WTC11 (cell line): ENCODE data around the gene SUSD4. TPM values are rescaled to one million over a fixed set of nuclear protein-coding genes. Genes with fewer than 3 reads are reported as not detected.

Experiments used
- ATAC-seq: fragments of 200-7000 bp; cut with Tn5 transposase; 2 replicates; pipeline ENCODE4 v1.10.0; 2021; ENCODE audit warnings: mild to moderate bottlenecking, moderate library complexity
- CTCF ChIA-PET: fragments of 300-600 bp; sonication (Branson Sonifier 250); formaldehyde crosslinking; loops from one replicate; lab custom pipeline; 2021; ENCODE audit warnings: antibody characterized with exemption; lab: Charles Lee
- POLR2A ChIA-PET: fragments of 350-600 bp; sonication (Branson Sonifier 250); formaldehyde crosslinking; loops from one replicate; lab custom pipeline; 2021; ENCODE audit warnings: antibody characterized with exemption; lab: Charles Lee
- DNase-seq: peaks from one replicate; pipeline ENCODE4 v3.0.0; 2021; ENCODE audit warnings: low spot score
- H3K27ac Mint-ChIP-seq: 2 replicates; pipeline ENCODE4 v1.8.0; 2021; ENCODE audit warnings: mixed read lengths
- H3K27me3 Mint-ChIP-seq: 2 replicates; pipeline ENCODE4 v1.8.0; 2021; ENCODE audit warnings: low read depth, mild to moderate bottlenecking, moderate library complexity, mixed read lengths
- H3K36me3 Mint-ChIP-seq: 2 replicates; pipeline ENCODE4 v1.8.0; 2021; ENCODE audit warnings: mixed read lengths
- H3K4me1 Mint-ChIP-seq: 2 replicates; pipeline ENCODE4 v1.8.0; 2022; ENCODE audit warnings: mixed read lengths
- H3K4me3 Mint-ChIP-seq: 2 replicates; pipeline ENCODE4 v1.8.0; 2021; ENCODE audit warnings: mild to moderate bottlenecking, moderate library complexity, mixed read lengths
- H3K9me3 Mint-ChIP-seq: 2 replicates; pipeline ENCODE4 v1.8.0; 2021; ENCODE audit warnings: mixed read lengths
- ATF1 ChIP-seq: sonication (generic); formaldehyde crosslinking; IDR thresholded peaks from 2 replicates; pipeline ENCODE4 v1.8.1; 2023; ENCODE audit warnings: mild to moderate bottlenecking, moderate library complexity, missing genetic modification reagents
- CBFB ChIP-seq: sonication (generic); formaldehyde crosslinking; IDR thresholded peaks from 2 replicates; pipeline ENCODE4 v1.8.1; 2022; ENCODE audit warnings: mild to moderate bottlenecking, low read depth, missing genetic modification reagents
- JAZF1 ChIP-seq: fragments of 250-450 bp; sonication (Bioruptor Pico); IDR thresholded peaks from 2 replicates; pipeline ENCODE4 v1.9.0; 2021; ENCODE audit warnings: moderate library complexity, mild to moderate bottlenecking, inconsistent platforms
- MXD4 ChIP-seq: fragments of 250-450 bp; sonication (Bioruptor Pico); IDR thresholded peaks from 2 replicates; pipeline ENCODE4 v1.8.0; 2021; ENCODE audit warnings: mild to moderate bottlenecking, moderate library complexity, borderline replicate concordance
- NFATC4 ChIP-seq: fragments of 250-450 bp; sonication (Bioruptor Pico); IDR thresholded peaks from 2 replicates; pipeline ENCODE4 v1.9.0; 2021; ENCODE audit warnings: mild to moderate bottlenecking
- NR1H2 ChIP-seq: sonication (generic); formaldehyde crosslinking; IDR thresholded peaks from 2 replicates; pipeline ENCODE4 v1.9.0; 2021; ENCODE audit warnings: mild to moderate bottlenecking, moderate library complexity, missing genetic modification reagents
- RORB ChIP-seq: fragments of 250-450 bp; sonication (Bioruptor Pico); IDR thresholded peaks from 2 replicates; pipeline ENCODE4 v1.9.0; 2021; ENCODE audit warnings: mild to moderate bottlenecking
- SP1 ChIP-seq: sonication (generic); formaldehyde crosslinking; conservative IDR thresholded peaks from 2 replicates; pipeline ENCODE4 v1.8.1; 2022; ENCODE audit warnings: missing genetic modification reagents
- ZNF219 ChIP-seq: sonication (generic); formaldehyde crosslinking; IDR thresholded peaks from 2 replicates; pipeline ENCODE4 v1.8.0; 2023; ENCODE audit warnings: missing genetic modification reagents, mild to moderate bottlenecking, borderline replicate concordance
- ZNF263 ChIP-seq: sonication (generic); formaldehyde crosslinking; IDR thresholded peaks from 2 replicates; pipeline ENCODE4 v1.8.1; 2022; ENCODE audit warnings: low read depth, mild to moderate bottlenecking, moderate library complexity, missing genetic modification reagents
- total RNA-seq: library from RNA; stranded (reverse); gene quantifications from 3 replicates; pipeline ENCODE4 v1.2.3, GENCODE V29; 2021
- TF ChIP-seq, protein P1 (sequence below): sonication (generic); formaldehyde crosslinking; IDR thresholded peaks from 2 replicates; pipeline ENCODE4 v1.8.1; 2023; ENCODE audit warnings: mild to moderate bottlenecking, missing genetic modification reagents, moderate library complexity
- TF ChIP-seq, protein P2 (sequence below): fragments of 250-450 bp; sonication (Bioruptor Pico); IDR thresholded peaks from 2 replicates; pipeline ENCODE4 v1.9.0; 2021; ENCODE audit warnings: mild to moderate bottlenecking, borderline replicate concordance
- TF ChIP-seq, protein P3 (sequence below): sonication (generic); formaldehyde crosslinking; conservative IDR thresholded peaks from 2 replicates; pipeline ENCODE4 v1.8.1; 2023; ENCODE audit warnings: mild to moderate bottlenecking, low read depth, missing genetic modification reagents, moderate library complexity
- TF ChIP-seq, protein P4 (sequence below): sonication (generic); formaldehyde crosslinking; IDR thresholded peaks from 2 replicates; pipeline ENCODE4 v1.8.0; 2023; ENCODE audit warnings: mild to moderate bottlenecking, missing genetic modification reagents
- TF ChIP-seq, protein P5 (sequence below): sonication (generic); formaldehyde crosslinking; IDR thresholded peaks from 2 replicates; pipeline ENCODE4 v1.8.1; 2023; ENCODE audit warnings: mild to moderate bottlenecking, missing genetic modification reagents
- TF ChIP-seq, protein P6 (sequence below): fragments of 200-600 bp; IDR thresholded peaks from 2 replicates; pipeline ENCODE4 v1.8.0; 2022; ENCODE audit warnings: antibody characterized with exemption

The SUSD4 gene
- total RNA-seq, 1 experiment from 2014 or later = 1.8 TPM

DNA sequence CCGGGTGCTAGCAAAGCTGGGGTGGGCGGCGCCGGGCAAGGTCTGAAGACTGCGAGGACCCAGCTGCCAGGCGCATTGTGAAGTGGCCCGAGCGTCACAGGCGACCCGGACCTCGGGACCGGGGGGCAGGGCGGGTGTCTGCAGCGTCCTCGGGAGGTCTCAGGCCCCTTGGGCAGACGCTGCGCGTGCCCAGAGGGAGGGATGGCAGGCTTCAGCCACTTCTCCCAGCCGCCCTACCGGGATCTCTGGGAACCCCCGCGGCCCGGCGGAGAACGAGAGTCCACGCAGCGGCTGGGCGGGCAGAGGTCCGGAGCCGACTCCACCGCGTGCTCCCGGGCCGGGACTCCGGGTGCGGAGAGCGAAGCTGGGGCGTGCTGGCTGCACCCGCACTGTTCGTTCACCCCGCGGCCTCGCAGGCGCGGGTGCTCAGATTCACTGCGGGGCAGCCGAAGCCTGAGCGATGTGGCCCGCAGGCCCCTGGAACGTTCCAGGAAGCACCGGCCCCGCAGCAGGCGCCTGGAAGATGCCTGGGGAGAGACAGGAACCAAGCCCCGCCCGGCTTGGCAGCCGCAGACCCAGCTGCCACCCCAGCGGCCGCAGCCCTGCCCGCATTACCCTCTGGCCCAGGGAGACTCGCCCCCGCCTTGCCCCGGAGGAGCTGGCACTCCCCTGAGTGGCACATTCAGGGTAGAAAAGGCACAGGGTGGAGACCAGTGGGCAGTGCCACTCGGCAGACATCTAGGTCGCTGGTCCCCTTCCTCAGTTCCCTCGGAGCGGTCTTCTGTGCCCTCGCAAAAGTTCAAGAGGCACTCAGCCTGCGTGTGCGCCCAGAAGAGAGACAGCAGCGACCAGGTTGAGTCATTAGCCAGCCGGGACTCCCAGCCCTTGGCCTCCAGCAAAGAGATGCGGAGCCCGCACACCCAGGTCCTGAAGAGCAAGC lies 29.6 kb upstream of the SUSD4 start, which contains the start of gene CCDC185 (continued):
- TF ChIP-seq, protein P1, sequence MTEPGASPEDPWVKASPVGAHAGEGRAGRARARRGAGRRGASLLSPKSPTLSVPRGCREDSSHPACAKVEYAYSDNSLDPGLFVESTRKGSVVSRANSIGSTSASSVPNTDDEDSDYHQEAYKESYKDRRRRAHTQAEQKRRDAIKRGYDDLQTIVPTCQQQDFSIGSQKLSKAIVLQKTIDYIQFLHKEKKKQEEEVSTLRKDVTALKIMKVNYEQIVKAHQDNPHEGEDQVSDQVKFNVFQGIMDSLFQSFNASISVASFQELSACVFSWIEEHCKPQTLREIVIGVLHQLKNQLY (CRISPR knock-in tag) = no peak
- TF ChIP-seq, protein P2, sequence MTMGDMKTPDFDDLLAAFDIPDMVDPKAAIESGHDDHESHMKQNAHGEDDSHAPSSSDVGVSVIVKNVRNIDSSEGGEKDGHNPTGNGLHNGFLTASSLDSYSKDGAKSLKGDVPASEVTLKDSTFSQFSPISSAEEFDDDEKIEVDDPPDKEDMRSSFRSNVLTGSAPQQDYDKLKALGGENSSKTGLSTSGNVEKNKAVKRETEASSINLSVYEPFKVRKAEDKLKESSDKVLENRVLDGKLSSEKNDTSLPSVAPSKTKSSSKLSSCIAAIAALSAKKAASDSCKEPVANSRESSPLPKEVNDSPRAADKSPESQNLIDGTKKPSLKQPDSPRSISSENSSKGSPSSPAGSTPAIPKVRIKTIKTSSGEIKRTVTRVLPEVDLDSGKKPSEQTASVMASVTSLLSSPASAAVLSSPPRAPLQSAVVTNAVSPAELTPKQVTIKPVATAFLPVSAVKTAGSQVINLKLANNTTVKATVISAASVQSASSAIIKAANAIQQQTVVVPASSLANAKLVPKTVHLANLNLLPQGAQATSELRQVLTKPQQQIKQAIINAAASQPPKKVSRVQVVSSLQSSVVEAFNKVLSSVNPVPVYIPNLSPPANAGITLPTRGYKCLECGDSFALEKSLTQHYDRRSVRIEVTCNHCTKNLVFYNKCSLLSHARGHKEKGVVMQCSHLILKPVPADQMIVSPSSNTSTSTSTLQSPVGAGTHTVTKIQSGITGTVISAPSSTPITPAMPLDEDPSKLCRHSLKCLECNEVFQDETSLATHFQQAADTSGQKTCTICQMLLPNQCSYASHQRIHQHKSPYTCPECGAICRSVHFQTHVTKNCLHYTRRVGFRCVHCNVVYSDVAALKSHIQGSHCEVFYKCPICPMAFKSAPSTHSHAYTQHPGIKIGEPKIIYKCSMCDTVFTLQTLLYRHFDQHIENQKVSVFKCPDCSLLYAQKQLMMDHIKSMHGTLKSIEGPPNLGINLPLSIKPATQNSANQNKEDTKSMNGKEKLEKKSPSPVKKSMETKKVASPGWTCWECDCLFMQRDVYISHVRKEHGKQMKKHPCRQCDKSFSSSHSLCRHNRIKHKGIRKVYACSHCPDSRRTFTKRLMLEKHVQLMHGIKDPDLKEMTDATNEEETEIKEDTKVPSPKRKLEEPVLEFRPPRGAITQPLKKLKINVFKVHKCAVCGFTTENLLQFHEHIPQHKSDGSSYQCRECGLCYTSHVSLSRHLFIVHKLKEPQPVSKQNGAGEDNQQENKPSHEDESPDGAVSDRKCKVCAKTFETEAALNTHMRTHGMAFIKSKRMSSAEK (CRISPR knock-in tag) = no peak
- TF ChIP-seq ZNF263 (CRISPR knock-in tag) = no peak
- TF ChIP-seq, all 79 proteins: peak for 7

DNA sequence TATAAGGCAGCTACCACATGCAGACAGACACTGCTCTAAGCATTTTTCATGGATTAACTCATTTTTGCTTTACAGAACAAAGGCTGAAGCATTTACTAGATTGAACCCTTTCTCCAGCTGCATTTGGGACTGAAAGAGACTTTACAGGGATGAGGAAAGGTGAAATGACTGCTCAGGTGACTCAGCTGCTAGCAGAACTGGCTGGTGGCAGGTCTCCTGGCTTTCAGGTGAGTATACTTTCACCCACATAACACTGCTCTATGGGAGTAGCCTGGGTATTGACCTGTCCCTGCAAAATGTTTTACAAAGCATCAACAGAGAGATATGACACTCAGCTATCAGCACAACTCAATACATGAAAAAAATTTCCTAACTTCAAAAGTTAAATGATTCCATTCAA lies 26.6 kb upstream of the SUSD4 start:
- no peak for DNase-seq
- peaks cover 43% of the 10 kb centered on the region for H3K27me3 Mint-ChIP-seq
- ChIA-PET CTCF (interaction anchor here (1.2 kb wide), 1 partner anchor 257 kb away, joined by 3 read pairs; no protein-coding TSS in a partner anchor), POLR2A (no interaction called here)
- peaks cover 3% of the 10 kb centered on the region; the same call in 1 of the 2 replicates for H3K4me1 Mint-ChIP-seq
- ATAC-seq = no peak
- peaks cover 11% of the 10 kb centered on the region for H3K36me3 Mint-ChIP-seq
- H3K27ac Mint-ChIP-seq = no peak overlapping the region
- H3K9me3 Mint-ChIP-seq = peaks cover 9% of the 10 kb centered on the region; the same call in 1 of the 2 replicates
- TF ChIP-seq, protein P3, sequence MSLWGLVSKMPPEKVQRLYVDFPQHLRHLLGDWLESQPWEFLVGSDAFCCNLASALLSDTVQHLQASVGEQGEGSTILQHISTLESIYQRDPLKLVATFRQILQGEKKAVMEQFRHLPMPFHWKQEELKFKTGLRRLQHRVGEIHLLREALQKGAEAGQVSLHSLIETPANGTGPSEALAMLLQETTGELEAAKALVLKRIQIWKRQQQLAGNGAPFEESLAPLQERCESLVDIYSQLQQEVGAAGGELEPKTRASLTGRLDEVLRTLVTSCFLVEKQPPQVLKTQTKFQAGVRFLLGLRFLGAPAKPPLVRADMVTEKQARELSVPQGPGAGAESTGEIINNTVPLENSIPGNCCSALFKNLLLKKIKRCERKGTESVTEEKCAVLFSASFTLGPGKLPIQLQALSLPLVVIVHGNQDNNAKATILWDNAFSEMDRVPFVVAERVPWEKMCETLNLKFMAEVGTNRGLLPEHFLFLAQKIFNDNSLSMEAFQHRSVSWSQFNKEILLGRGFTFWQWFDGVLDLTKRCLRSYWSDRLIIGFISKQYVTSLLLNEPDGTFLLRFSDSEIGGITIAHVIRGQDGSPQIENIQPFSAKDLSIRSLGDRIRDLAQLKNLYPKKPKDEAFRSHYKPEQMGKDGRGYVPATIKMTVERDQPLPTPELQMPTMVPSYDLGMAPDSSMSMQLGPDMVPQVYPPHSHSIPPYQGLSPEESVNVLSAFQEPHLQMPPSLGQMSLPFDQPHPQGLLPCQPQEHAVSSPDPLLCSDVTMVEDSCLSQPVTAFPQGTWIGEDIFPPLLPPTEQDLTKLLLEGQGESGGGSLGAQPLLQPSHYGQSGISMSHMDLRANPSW (CRISPR knock-in tag) = no peak
- TF ChIP-seq MXD4 (CRISPR knock-in tag) (no peak), ATF1 (CRISPR knock-in tag) (no peak), ZNF219 (CRISPR knock-in tag) (no peak), SP1 (CRISPR knock-in tag) (no peak)
- TF ChIP-seq, protein P4, sequence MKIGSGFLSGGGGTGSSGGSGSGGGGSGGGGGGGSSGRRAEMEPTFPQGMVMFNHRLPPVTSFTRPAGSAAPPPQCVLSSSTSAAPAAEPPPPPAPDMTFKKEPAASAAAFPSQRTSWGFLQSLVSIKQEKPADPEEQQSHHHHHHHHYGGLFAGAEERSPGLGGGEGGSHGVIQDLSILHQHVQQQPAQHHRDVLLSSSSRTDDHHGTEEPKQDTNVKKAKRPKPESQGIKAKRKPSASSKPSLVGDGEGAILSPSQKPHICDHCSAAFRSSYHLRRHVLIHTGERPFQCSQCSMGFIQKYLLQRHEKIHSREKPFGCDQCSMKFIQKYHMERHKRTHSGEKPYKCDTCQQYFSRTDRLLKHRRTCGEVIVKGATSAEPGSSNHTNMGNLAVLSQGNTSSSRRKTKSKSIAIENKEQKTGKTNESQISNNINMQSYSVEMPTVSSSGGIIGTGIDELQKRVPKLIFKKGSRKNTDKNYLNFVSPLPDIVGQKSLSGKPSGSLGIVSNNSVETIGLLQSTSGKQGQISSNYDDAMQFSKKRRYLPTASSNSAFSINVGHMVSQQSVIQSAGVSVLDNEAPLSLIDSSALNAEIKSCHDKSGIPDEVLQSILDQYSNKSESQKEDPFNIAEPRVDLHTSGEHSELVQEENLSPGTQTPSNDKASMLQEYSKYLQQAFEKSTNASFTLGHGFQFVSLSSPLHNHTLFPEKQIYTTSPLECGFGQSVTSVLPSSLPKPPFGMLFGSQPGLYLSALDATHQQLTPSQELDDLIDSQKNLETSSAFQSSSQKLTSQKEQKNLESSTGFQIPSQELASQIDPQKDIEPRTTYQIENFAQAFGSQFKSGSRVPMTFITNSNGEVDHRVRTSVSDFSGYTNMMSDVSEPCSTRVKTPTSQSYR (CRISPR knock-in tag) = no peak
- H3K4me3 Mint-ChIP-seq = no peak overlapping the region

DNA sequence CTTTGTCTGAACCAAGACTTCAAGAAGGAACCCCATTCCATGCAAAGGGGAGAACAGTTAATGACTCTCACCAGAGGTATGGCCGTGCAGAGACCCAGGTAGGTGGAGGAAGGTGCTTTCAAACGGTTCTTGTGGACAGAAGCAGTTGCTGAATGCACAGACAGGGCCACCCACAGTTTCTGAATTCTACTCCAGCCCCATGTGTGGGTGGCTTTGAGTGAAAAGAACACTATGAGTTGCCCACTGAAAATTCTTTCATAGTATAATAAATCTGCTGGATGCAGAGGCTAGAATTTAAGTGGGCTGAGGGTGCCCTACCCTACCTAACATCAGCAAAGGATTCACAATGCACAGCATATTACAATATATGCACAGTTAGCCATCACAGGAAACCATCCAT lies 22.0 kb upstream of the SUSD4 start:
- H3K36me3 Mint-ChIP-seq = no peaks in the 10 kb centered on the region
- no peak overlapping the region for H3K27ac Mint-ChIP-seq
- H3K9me3 Mint-ChIP-seq = no peaks in the 10 kb centered on the region
- CTCF ChIA-PET = no interaction called here
- H3K4me1 Mint-ChIP-seq = no peaks in the 10 kb centered on the region
- POLR2A ChIA-PET = interaction anchor here (0.6 kb wide), 1 partner anchor 1362 kb away, joined by 3 read pairs; no protein-coding TSS in a partner anchor
- DNase-seq (no peak), ATAC-seq (no peak)
- H3K27me3 Mint-ChIP-seq = peaks cover 1% of the 10 kb centered on the region
- H3K4me3 Mint-ChIP-seq = no peak overlapping the region
- no peak for TF ChIP-seq RORB (CRISPR knock-in tag)
- TF ChIP-seq, protein P5, sequence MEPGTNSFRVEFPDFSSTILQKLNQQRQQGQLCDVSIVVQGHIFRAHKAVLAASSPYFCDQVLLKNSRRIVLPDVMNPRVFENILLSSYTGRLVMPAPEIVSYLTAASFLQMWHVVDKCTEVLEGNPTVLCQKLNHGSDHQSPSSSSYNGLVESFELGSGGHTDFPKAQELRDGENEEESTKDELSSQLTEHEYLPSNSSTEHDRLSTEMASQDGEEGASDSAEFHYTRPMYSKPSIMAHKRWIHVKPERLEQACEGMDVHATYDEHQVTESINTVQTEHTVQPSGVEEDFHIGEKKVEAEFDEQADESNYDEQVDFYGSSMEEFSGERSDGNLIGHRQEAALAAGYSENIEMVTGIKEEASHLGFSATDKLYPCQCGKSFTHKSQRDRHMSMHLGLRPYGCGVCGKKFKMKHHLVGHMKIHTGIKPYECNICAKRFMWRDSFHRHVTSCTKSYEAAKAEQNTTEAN (CRISPR knock-in tag) = no peak
- TF ChIP-seq CBFB = no peak
- TF ChIP-seq NR1H2 = no peak
- TF ChIP-seq JAZF1 (CRISPR knock-in tag) = no peak
- TF ChIP-seq NFATC4 (CRISPR knock-in tag) = no peak
- TF ChIP-seq, protein P6, sequence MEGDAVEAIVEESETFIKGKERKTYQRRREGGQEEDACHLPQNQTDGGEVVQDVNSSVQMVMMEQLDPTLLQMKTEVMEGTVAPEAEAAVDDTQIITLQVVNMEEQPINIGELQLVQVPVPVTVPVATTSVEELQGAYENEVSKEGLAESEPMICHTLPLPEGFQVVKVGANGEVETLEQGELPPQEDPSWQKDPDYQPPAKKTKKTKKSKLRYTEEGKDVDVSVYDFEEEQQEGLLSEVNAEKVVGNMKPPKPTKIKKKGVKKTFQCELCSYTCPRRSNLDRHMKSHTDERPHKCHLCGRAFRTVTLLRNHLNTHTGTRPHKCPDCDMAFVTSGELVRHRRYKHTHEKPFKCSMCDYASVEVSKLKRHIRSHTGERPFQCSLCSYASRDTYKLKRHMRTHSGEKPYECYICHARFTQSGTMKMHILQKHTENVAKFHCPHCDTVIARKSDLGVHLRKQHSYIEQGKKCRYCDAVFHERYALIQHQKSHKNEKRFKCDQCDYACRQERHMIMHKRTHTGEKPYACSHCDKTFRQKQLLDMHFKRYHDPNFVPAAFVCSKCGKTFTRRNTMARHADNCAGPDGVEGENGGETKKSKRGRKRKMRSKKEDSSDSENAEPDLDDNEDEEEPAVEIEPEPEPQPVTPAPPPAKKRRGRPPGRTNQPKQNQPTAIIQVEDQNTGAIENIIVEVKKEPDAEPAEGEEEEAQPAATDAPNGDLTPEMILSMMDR = no peak
